Activated CD8-positive, alpha-beta T cell treated with anti-CD3 and anti-CD28 coated beads, Interleukin-2, amount 10 ng/mL, durations not matched to agents 7 days and 5 days (primary cell): ENCODE results near the gene KCTD15. TPM values are rescaled to one million over a fixed set of nuclear protein-coding genes. Genes with fewer than 3 reads are reported as not detected.

Source experiments
- ATAC-seq: fragments of 150-1000 bp; cut with Tn5 transposase; one replicate; pipeline ENCODE4 v1.10.0; 2021; ENCODE audit warnings: moderate library complexity
- CTCF ChIA-PET: fragments of 350-600 bp; sonication (Branson Sonifier 250); formaldehyde crosslinking; loops from one replicate; lab custom pipeline; 2021; ENCODE audit warnings: antibody characterized with exemption; lab: Charles Lee
- POLR2A ChIA-PET: fragments of 350-600 bp; sonication (Branson Sonifier 250); formaldehyde crosslinking; loops from one replicate; lab custom pipeline; 2021; ENCODE audit warnings: antibody characterized with exemption; lab: Charles Lee
- DNase-seq: peaks from one replicate; pipeline ENCODE4 v3.0.0-alpha.2; 2020
- H3K27ac Mint-ChIP-seq: one replicate; pipeline ENCODE4 v1.8.0; 2021; ENCODE audit warnings: mild to moderate bottlenecking, mixed read lengths
- H3K27me3 Mint-ChIP-seq: one replicate; pipeline ENCODE4 v1.8.0; 2021; ENCODE audit warnings: low read depth, mixed read lengths
- H3K36me3 Mint-ChIP-seq: one replicate; pipeline ENCODE4 v1.8.0; 2021; ENCODE audit warnings: low read depth, mixed read lengths
- H3K4me1 Mint-ChIP-seq: one replicate; pipeline ENCODE4 v1.8.0; 2021; ENCODE audit warnings: low read depth, mixed read lengths
- H3K4me3 Mint-ChIP-seq: one replicate; pipeline ENCODE4 v1.8.0; 2021; ENCODE audit warnings: mild to moderate bottlenecking, mixed read lengths
- H3K9me3 Mint-ChIP-seq: one replicate; pipeline ENCODE4 v1.8.0; 2022; ENCODE audit warnings: mixed read lengths; ENCODE audit not compliant: insufficient read depth
- total RNA-seq, 2 experiments: library from RNA; stranded (reverse); gene quantifications; one replicate each; pipeline ENCODE4 v1.2.3, GENCODE V29; 2021

Gene KCTD15
- total RNA-seq, 2 experiments from 2014 or later, result 0.42 TPM

- Mint-ChIP-seq H3K4me3 (no peak overlapping the region), H3K9me3 (no peaks in the 10 kb centered on the region), H3K27ac (no peak overlapping the region), H3K27me3 (peaks cover 18% of the 10 kb centered on the region), H3K36me3 (no peaks in the 10 kb centered on the region), H3K4me1 (peaks cover 2% of the 10 kb centered on the region)
- no peak for ATAC-seq
- CTCF ChIA-PET, result no interaction called here
- POLR2A ChIA-PET, result no interaction called here
- no peak for DNase-seq
Observed at GRCh38 chr19:33802001-33802400, 5.3 kb downstream of the KCTD15 start.

GRCh38 chr19:33802801-33803200 is 6.1 kb downstream of the KCTD15 start:
- H3K9me3 Mint-ChIP-seq, result no peaks in the 10 kb centered on the region
- H3K36me3 Mint-ChIP-seq, result no peaks in the 10 kb centered on the region
- H3K27ac Mint-ChIP-seq, result no peak overlapping the region
- CTCF ChIA-PET, result no interaction called here
- peaks cover 12% of the 10 kb centered on the region for H3K27me3 Mint-ChIP-seq
- DNase-seq (no peak), ATAC-seq (no peak)
- H3K4me1 Mint-ChIP-seq, result no peaks in the 10 kb centered on the region
- H3K4me3 Mint-ChIP-seq, result no peak overlapping the region
- POLR2A ChIA-PET, result no interaction called here

GRCh38 chr19:33803383-33803782 is 6.7 kb downstream of the KCTD15 start:
- Mint-ChIP-seq H3K36me3 (no peaks in the 10 kb centered on the region), H3K4me1 (no peaks in the 10 kb centered on the region), H3K9me3 (no peaks in the 10 kb centered on the region), H3K27ac (no peak overlapping the region), H3K27me3 (peaks cover 12% of the 10 kb centered on the region), H3K4me3 (no peak overlapping the region)
- POLR2A ChIA-PET, result no interaction called here
- CTCF ChIA-PET, result interaction anchor here (2.0 kb wide), 1 partner anchor 8 kb away, joined by 7 read pairs; no protein-coding TSS in a partner anchor
- DNase-seq, result no peak
- ATAC-seq, result no peak

DNA sequence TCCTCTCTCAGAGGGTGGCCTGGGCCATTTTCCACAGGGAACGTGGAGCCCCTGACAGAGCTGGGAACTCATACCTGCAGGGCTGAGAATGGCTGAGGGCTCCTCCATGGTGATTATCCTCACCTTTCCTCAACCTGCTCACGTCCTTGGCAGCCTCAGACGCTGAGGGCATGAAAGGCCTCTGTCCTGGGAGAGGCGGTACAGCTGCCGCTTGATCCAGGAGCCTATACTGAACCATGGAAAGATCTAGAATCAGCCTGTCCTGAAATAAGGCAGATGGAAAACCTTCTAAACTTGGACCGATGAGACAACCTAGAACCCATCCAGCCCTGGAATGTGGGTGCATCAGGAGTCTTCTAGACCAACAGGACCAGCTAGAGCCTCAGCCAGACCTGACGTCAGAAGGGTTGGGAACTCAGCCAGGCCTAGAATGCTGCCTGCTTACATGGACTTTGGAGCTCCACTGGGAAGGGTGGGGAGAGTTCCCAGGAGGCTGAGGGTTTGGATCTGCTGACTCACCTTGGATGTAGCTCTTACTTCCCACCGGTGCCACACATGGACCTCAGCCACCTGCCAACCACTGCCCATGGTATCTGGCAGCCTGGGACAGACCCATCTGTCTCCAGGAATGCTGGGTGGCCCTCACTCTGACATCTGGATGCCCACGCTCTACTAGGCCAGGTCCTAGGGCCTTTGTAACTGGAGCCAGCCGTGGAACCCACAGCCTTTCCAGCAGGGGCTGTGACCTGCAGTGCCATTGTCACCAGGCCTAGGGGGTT is 7.5 kb downstream of the KCTD15 start:
- ATAC-seq (no peak), DNase-seq (no peak)
- Mint-ChIP-seq H3K27ac (no peak overlapping the region), H3K27me3 (peaks cover 7% of the 10 kb centered on the region), H3K9me3 (no peaks in the 10 kb centered on the region), H3K36me3 (no peaks in the 10 kb centered on the region), H3K4me3 (no peak overlapping the region), H3K4me1 (no peaks in the 10 kb centered on the region)
- ChIA-PET CTCF (interaction anchor here (1.5 to 2.0 kb wide), 2 partner anchors 9 to 15 kb away, joined by 4 to 7 read pairs; no protein-coding TSS in a partner anchor), POLR2A (no interaction called here)

DNA sequence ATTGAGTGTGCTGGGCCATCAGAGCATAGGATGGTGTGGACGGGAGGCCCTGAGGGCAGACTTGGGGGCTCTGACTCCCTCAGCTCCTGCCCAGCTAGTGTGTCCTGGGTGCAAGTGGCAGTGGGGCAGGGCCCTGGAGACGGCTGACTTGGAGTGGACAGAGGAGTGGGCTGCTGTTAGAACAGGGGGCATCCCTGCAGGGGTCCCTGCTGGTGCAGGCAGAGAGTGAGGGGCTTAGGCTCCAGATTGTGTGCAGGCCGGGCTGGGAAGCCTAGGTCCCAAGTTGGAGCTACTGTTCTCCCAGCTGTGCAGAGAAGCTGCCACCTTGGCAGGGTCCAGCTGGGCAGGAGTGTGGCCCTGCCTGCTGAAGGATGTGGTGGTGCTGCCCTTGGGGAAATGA is 8.6 kb downstream of the KCTD15 start:
- Mint-ChIP-seq H3K4me3 (no peak overlapping the region), H3K27me3 (no peaks in the 10 kb centered on the region), H3K4me1 (no peaks in the 10 kb centered on the region), H3K27ac (no peak overlapping the region), H3K9me3 (no peaks in the 10 kb centered on the region), H3K36me3 (no peaks in the 10 kb centered on the region)
- ChIA-PET CTCF (interaction anchor here (1.5 to 2.0 kb wide), 2 partner anchors 10 to 14 kb away, joined by 4 to 7 read pairs; no protein-coding TSS in a partner anchor), POLR2A (no interaction called here)
- ATAC-seq (no peak), DNase-seq (no peak)

DNA sequence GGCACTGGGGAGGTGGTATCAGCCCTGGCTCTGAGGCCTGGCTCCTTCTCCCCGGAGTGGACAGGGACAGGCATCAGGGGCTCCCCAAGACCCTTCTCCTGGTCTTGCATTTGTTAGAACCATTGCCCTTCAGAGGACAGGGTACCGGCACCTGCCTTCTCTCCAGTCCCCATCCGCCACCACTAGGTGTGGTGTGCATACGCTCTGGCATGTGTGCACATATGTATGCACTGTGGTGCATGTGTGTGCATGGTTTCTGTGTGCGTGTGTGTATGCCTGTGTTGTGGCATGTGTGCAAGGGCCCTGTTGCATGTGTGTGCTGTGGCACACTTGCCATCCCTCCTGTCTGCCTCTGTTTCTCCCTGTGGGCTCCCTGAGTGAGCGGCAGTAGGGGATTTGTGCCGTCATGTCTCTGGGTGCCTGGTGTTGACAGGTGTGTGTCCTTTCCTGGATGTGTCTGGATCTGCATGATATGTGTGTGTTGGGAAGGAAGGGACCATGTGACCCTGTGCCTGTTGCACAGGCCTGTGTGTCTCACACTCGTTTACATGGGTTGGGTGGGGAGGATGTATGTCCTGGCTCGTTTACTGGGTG is 9.3 kb downstream of the KCTD15 start:
- no peak for ATAC-seq
- CTCF ChIA-PET, result interaction anchor here (1.5 kb wide), 1 partner anchor 13 kb away, joined by 4 read pairs; no protein-coding TSS in a partner anchor
- Mint-ChIP-seq H3K27me3 (no peaks in the 10 kb centered on the region), H3K27ac (no peak overlapping the region), H3K9me3 (no peaks in the 10 kb centered on the region), H3K36me3 (no peaks in the 10 kb centered on the region), H3K4me1 (no peaks in the 10 kb centered on the region), H3K4me3 (no peak overlapping the region)
- no peak for DNase-seq
- POLR2A ChIA-PET, result no interaction called here

- no peak overlapping the region for H3K27ac Mint-ChIP-seq
- ChIA-PET CTCF (no interaction called here), POLR2A (no interaction called here)
- no peak overlapping the region for H3K4me3 Mint-ChIP-seq
- no peaks in the 10 kb centered on the region for H3K4me1 Mint-ChIP-seq
- H3K36me3 Mint-ChIP-seq, result no peaks in the 10 kb centered on the region
- H3K9me3 Mint-ChIP-seq, result no peaks in the 10 kb centered on the region
- ATAC-seq, result no peak
- no peaks in the 10 kb centered on the region for H3K27me3 Mint-ChIP-seq
- no peak for DNase-seq
Observed at GRCh38 chr19:33806434-33806881, 9.8 kb downstream of the KCTD15 start.

- no peaks in the 10 kb centered on the region for H3K9me3 Mint-ChIP-seq
- H3K4me3 Mint-ChIP-seq, result no peak overlapping the region
- H3K27ac Mint-ChIP-seq, result no peak overlapping the region
- no peaks in the 10 kb centered on the region for H3K36me3 Mint-ChIP-seq
- ChIA-PET CTCF (no interaction called here), POLR2A (no interaction called here)
- DNase-seq (no peak), ATAC-seq (no peak)
- H3K4me1 Mint-ChIP-seq, result no peaks in the 10 kb centered on the region
- H3K27me3 Mint-ChIP-seq, result no peaks in the 10 kb centered on the region
Observed at GRCh38 chr19:33808399-33808798, 11.7 kb downstream of the KCTD15 start.

GRCh38 chr19:33809960-33810359 is 13.3 kb downstream of the KCTD15 start:
- no peaks in the 10 kb centered on the region for H3K27me3 Mint-ChIP-seq
- no peak for DNase-seq
- ChIA-PET POLR2A (no interaction called here), CTCF (no interaction called here)
- H3K9me3 Mint-ChIP-seq, result no peaks in the 10 kb centered on the region
- ATAC-seq, result no peak
- H3K4me1 Mint-ChIP-seq, result no peaks in the 10 kb centered on the region
- no peak overlapping the region for H3K4me3 Mint-ChIP-seq
- H3K36me3 Mint-ChIP-seq, result no peaks in the 10 kb centered on the region
- H3K27ac Mint-ChIP-seq, result no peak overlapping the region

GRCh38 chr19:33810821-33811220 is 14.2 kb downstream of the KCTD15 start:
- no peak overlapping the region for H3K27ac Mint-ChIP-seq
- no peak overlapping the region for H3K4me3 Mint-ChIP-seq
- no peaks in the 10 kb centered on the region for H3K36me3 Mint-ChIP-seq
- DNase-seq, result no peak
- H3K4me1 Mint-ChIP-seq, result no peaks in the 10 kb centered on the region
- no peaks in the 10 kb centered on the region for H3K9me3 Mint-ChIP-seq
- CTCF ChIA-PET, result no interaction called here
- H3K27me3 Mint-ChIP-seq, result no peaks in the 10 kb centered on the region
- POLR2A ChIA-PET, result no interaction called here
- no peak for ATAC-seq

GRCh38 chr19:33811246-33811645 is 14.6 kb downstream of the KCTD15 start:
- Mint-ChIP-seq H3K4me3 (no peak overlapping the region), H3K27ac (no peak overlapping the region), H3K9me3 (no peaks in the 10 kb centered on the region), H3K4me1 (no peaks in the 10 kb centered on the region), H3K36me3 (no peaks in the 10 kb centered on the region), H3K27me3 (no peaks in the 10 kb centered on the region)
- ATAC-seq (no peak), DNase-seq (no peak)
- ChIA-PET CTCF (no interaction called here), POLR2A (no interaction called here)

- Mint-ChIP-seq H3K4me1 (no peaks in the 10 kb centered on the region), H3K4me3 (no peak overlapping the region), H3K27me3 (no peaks in the 10 kb centered on the region), H3K9me3 (no peaks in the 10 kb centered on the region), H3K36me3 (no peaks in the 10 kb centered on the region), H3K27ac (no peak overlapping the region)
- DNase-seq (no peak), ATAC-seq (no peak)
- POLR2A ChIA-PET, result no interaction called here
- CTCF ChIA-PET, result no interaction called here
Observed at GRCh38 chr19:33811736-33812387, 15.2 kb downstream of the KCTD15 start.
